Umbilical cord (tissue), 2 donors: ENCODE results near the gene RBMXL3. TPM values are rescaled to one million over a fixed set of nuclear protein-coding genes. Genes with fewer than 3 reads are reported as not detected.

Experiments
- DNase-seq: peaks from one replicate; pipeline ENCODE4 v3.0.0-alpha.2; 2015; ENCODE audit warnings: low spot score
- total RNA-seq: library from RNA; depleted of rRNA; stranded (reverse); fragments of >200 nt; gene quantifications from one replicate; pipeline ENCODE4 v1.2.3, GENCODE V29; 2014; ENCODE audit warnings: low replicate concordance; ENCODE audit not compliant: insufficient read depth

The RBMXL3 gene
- total RNA-seq, 1 donor from 2014 or later = 1.4 TPM

GRCh38 chrX:115233497-115234455 lies 44.6 kb downstream of the RBMXL3 start, which contains the start of gene LRCH2:
LRCH2 (minus strand) TSS chrX:115234096; CDS start chrX:115234041, 55 bp downstream.
- DNase-seq = peak; percentile 85

GRCh38 chrX:115234461-115234860 lies 45.3 kb downstream of the RBMXL3 start:
- no peak for DNase-seq

GRCh38 chrX:115236560-115236959 lies 47.4 kb downstream of the RBMXL3 start:
- DNase-seq = peak; percentile 60

- DNase-seq = peak; percentile 70
These were observed 47.8 kb downstream of the RBMXL3 start for GRCh38 chrX:115237056-115237455.

Other genes starting within 250 kb of the RBMXL3 start
- gene IL13RA2, start 171.8 kb upstream of the RBMXL3 start, total RNA-seq = not detected
- gene LRCH2, start 44.7 kb downstream of the RBMXL3 start, total RNA-seq = 28.9 TPM
- 5.1 TPM for gene LUZP4, start 100.3 kb downstream of the RBMXL3 start, total RNA-seq